ENCODE results near the gene HSFX1.
A peak's percentile ranks its signal among the peaks of the same experiment; 100 is the strongest.

The HSFX1 gene

DNA sequence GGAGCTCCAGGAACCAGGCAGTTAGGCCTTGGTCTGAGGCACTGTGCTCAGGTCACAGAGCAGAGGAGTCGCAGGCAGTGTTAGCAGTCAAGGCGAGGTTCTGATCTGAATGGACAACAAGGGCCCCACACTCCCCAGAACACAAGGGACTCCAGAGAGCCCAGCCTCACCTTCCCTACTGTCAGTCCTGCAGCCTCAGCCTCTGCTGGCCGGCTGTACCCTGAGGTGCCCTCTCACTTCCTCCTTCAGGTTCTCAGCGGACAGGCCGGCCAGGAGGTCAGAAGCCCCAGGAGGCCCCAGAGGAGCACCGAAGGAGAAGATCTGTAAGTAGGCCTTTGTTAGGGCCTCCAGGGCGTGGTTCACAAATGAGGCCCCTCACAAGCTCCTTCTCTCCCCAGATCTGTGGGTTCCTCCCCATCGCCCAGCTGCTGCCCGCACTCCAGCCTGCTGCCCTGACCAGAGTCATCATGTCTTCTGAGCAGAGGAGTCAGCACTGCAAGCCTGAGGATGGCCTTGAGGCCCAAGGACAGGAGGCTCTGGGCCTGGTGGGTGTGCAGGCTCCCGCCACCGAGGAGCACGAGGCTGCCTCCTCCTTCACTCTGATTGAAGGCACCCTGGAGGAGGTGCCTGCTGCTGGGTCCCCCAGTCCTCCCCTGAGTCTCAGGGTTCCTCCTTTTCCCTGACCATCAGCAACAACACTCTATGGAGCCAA, 34.0 kb downstream of the HSFX1 start:
- no peak for DNase-seq

GRCh38 chrX:149818652-149819051, 44.8 kb downstream of the HSFX1 start:
- DNase-seq: no peak

GRCh38 chrX:149819371-149819770, 45.5 kb downstream of the HSFX1 start:
- no peak for DNase-seq

GRCh38 chrX:149825424-149825823, 51.6 kb downstream of the HSFX1 start:
- peak; percentile 7 for DNase-seq
